ENCODE measurements around the gene MPP7. TPM values are rescaled to one million over a fixed set of nuclear protein-coding genes. Genes with fewer than 3 reads are reported as not detected.
"Not testable (repeated sequence)": the region's sequence is repeated elsewhere in the genome, so short reads cannot be mapped to it uniquely, and the experiment has no call there.

Gene MPP7
- 124 and 142 TPM in 2 replicates for total RNA-seq (2014; rRNA removed; shearing (Covaris generic))

DNA sequence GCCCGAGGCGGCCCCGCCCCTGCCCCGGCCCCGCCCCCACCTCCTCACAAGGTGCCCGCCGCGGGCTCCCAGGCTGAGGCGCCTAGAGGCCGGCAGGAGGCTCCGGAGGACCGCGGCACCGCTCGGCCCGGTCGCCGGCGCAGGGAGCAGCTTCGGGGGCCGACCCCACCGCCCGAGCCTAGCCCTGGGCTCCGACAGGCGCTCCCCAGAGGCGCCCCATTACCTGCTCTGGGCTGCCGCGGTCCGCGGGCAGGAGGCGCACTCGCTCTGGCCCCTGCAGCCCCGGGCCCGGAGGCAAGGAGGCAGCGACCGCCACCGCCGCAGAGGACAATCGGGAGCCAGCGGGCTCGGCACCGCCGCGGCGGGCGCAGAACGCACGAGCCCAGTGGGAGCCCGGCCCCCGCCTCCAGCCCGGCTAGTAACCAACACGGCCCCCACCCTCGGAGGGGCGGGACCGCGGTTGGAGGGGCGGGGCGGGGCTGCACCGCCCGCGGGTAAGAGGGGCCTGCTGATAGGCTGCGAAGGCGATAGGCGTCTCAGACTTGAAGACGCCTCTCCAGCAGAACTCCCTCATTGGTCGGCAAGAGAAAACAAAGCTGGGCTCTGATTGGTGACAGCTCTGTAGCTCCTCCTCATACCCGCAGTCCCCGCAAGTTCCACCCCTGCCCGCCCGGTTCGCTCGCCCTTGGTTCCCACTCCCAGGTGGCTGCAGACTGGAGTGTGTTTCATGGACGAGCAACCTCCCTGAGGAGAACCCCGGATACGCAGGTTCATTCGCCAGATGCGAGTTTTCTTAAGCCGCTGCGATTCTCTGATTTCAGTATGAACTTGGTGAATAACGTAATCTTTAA, at the start of gene MPP7:
MPP7 (minus strand) TSS at position 427 of the 851 bp plus-strand sequence. CDS start 64,460 bp downstream, outside the sequence.
- peak; percentile 99 for DNase-seq (ENCODE audit: low spot score)

GRCh38 chr10:28349892-28350291, 47.0 kb upstream of the MPP7 start:
- no peak for DNase-seq (ENCODE audit: low spot score)

DNA sequence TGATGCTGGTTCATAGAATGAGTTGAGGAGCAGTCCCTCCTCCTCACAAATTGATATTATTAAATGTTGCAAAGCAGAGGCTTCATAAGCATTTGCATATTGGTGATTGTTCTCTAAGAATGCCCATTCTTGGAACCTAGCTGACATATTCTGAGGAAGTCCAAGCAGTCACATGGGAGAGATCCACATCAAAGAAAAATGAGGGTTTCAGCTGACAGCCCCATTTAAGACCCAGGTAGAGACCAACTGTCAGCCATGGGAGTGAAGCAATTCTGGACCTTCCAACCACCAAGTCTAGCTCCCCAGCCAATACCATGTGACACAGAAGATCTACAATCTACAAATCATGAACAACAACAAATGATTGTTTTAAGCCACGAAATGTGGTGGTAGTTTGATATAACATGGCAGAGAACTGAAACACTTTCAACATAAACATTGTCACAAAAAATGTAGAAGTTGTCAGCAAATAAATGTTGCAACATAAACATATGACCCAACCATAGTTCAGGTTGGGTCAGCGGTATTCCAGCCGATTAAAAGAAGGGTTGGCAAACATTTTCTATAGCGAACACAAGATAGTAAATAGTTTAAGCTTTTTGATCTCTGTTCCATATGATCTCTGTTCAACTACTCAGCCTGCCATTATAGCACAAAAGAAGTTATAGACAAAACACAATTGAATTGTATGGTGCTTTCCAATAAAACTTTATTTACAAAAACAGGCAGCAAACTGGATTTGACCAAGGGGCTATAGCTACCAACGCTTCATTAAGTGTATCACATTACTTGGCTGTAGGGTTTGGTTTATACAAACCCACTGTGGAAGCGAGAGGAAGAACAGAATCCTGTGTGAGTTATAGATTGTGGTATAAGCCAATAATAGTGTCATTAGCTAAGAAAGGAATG, 41.4 kb upstream of the MPP7 start:
- no peak for DNase-seq (ENCODE audit: low spot score)

DNA sequence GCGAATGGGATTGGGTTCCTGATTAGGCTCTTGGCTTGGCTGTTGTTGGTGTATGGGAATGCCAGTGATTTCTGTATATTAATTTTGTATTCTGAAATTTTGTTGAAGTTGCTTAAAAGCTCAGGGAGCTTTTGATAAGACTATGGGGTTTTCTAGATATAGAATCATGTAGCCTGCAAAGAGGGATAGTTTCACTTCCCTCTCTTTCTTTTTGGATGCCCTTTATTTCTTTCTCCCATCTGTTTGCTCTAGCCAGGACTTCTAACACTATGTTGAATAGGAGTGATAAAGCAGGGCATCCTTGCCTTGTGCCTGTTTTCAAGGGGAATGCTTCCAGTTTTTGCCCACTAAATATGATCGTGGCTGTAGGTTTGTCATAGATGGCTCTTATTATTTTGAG, 40.4 kb upstream of the MPP7 start:
- no peak for DNase-seq (ENCODE audit: low spot score)

- DNase-seq (ENCODE audit: low spot score): not testable (repeated sequence)
Measured at GRCh38 chr10:28341679-28342078, 38.8 kb upstream of the MPP7 start.

GRCh38 chr10:28332726-28333125, 29.9 kb upstream of the MPP7 start:
- DNase-seq (ENCODE audit: low spot score): no peak

DNA sequence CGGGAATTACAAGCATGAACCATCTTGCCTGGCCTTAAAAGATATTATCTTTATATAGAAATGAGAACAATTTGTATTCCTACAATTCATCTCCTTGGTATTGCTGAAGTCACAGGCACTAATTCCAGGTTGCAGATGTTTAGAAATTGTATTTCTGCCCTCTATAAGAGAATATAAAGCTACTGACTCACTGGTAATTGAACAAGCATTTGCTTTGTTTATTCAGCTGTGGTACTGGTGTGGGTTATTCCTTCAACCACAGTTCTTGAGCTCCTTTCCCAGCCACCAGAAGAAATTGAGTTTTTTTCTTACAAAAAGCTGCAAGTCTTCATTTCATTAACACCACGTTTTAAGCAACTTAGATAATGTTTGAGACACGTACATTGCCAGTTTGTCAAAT, 29.0 kb upstream of the MPP7 start:
- peak; percentile 85 for DNase-seq (ENCODE audit: low spot score)

DNA sequence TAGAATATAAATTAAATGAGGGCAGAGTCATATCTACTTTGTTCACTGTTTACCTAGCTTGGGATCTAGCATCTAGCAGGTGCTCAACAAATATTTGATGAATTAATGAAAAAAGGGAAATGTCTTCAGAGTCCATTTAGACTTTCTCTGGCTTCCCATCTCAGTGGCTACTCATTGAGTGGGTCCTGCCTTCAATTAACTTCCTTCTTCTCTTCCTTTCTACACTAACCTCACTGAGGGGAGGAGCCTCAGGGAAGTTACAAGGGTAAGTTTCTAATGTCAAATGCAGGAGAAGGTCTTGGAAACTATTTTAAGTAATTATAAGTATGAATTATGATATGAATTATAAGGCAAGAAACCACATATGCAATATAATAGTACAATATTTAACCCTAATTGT, 28.2 kb upstream of the MPP7 start:
- DNase-seq (ENCODE audit: low spot score): no peak

DNA sequence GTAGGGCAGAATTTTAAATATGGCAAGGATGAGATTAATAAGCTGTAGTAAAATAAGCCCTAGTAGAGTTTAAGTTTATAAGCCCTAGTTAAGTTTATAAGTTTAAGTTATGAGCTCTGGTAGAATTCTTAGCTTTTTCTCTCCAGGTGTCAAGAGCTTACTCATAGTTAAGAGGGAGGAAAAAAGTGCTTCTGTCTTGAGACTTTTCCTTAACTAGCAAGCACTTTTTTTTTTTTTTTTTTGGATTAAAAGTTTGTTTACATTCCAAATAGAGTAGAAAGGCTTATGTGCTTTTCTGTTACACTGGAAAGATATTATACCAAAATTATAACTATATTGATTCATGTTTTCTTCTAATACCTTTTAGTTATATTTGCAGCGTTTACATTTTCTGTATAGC, 25.5 kb upstream of the MPP7 start:
- DNase-seq (ENCODE audit: low spot score): no peak

GRCh38 chr10:28327491-28327880, 24.6 kb upstream of the MPP7 start:
- DNase-seq (ENCODE audit: low spot score): peak; percentile 55

- DNase-seq (ENCODE audit: low spot score): peak; percentile 58
Measured at GRCh38 chr10:28326516-28327490, 23.9 kb upstream of the MPP7 start.

- DNase-seq (ENCODE audit: low spot score): no peak
Measured at GRCh38 chr10:28320799-28321198, 17.9 kb upstream of the MPP7 start.

GRCh38 chr10:28320090-28320489, 17.2 kb upstream of the MPP7 start:
- no peak for DNase-seq (ENCODE audit: low spot score)

- DNase-seq (ENCODE audit: low spot score): not testable (repeated sequence)
Measured at GRCh38 chr10:28319061-28319460, 16.2 kb upstream of the MPP7 start.

DNA sequence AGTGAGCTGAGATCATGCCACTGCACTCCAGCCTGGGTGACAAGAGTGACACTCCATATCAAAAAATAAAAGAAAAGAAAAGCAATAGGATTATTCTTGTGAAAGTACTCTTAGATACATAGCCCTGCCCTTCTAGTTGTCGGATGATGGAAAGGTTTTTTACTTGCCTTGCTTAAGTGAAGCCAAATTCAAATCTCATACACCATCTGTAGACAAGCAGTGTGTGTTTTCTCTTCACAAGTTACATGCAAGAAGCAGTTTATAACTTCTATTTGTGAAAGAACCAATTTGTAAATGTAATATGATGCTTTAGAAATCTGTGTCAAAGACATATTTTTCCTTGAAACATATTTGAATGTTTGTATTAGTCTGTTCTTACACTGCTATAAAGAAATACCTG, 15.8 kb upstream of the MPP7 start:
- no peak for DNase-seq (ENCODE audit: low spot score)

DNA sequence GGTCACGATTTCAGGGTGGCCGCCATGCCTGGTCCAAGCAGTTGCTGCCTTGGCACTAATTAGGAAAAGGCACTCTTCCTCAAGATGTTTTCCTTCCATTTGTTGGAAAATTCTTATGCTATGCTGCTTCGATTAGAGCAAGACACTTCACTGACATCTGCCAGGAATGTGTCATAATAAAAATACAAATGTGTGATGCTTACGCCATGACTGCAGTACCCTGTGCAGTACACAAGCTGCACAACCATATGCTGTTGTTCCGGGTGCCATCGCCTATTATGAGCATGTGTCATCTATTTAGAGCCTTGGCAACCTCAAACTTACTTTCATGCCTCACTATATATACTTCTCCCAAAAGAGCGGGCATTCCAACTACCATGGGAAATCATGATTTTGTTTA, 14.9 kb upstream of the MPP7 start:
- DNase-seq (ENCODE audit: low spot score): no peak

DNA sequence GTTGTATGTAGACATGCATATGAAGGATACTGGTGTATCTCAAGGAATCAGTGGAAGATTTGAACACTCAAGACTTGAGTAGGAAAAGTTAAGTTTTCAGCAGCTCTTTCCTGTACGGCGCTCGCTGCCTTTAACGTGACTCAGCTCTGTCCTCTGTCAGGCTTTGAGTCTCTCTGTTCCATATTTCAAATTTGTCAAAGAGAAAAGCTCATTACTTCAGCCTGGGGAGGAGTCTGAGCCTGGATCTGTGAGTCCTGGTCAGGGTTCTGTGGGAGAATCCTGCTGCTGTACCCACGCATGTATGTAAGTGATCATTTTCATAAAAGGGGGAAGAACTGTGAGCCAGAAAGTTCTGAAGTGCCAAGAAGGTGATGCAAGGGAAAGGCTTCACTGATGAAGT, 13.8 kb upstream of the MPP7 start:
- no peak for DNase-seq (ENCODE audit: low spot score)

GRCh38 chr10:28315140-28315539, 12.3 kb upstream of the MPP7 start:
- no peak for DNase-seq (ENCODE audit: low spot score)

DNA sequence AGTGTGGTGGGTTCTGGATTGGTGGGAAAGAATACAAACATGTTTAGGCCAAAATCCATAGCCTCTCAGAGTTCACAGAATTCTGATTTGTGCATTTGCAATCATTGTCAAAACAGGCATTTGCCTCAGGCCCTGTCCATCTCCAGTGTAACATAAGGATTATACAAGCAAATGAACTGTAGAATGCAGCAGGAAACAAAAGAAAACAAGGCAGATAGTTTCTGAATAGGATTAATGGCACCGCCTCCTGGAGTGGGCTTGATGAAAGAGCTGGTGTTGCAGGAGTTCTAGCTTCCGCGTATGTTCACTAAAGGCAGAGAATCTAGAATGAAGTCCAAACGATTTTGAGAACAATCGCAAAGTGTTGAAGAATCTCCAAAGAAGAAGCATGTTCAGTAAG, 11.3 kb upstream of the MPP7 start:
- no peak for DNase-seq (ENCODE audit: low spot score)

- DNase-seq (ENCODE audit: low spot score): peak; percentile 31
Measured at GRCh38 chr10:28312572-28312971, 9.7 kb upstream of the MPP7 start.

GRCh38 chr10:28311104-28311503, 8.2 kb upstream of the MPP7 start:
- no peak for DNase-seq (ENCODE audit: low spot score)

DNA sequence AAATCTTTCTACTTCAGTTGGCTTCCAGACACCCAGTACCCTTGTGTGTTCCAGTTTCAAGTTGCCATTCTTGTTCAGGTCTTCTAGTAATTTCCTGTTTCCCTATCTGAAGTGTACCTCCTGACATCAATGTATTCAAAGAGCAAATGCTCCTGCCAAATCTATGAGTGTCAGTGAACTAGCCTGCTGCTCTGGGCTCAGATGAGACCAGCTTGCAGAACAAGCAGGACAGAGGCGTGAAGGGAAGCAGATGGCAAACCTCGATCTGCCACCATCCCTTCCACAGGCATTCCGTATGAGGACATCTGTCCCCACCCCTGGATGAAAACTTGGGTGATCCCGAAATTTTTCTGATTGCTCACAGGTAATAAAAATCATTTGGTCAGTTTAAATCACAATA, 4.4 kb upstream of the MPP7 start:
- no peak for DNase-seq (ENCODE audit: low spot score)

Measured in A172 (cell line).